ENCODE results near the gene DERA.

Gene DERA

GRCh38 chr12:16086942-16087341 is 175.8 kb downstream of the DERA start:
- no peak for DNase-seq

Data from stimulated activated CD4-positive, alpha-beta T cell treated with anti-CD3 and anti-CD28 coated beads, Interleukin-2, amount 100 ng/mL, for 24 hours (primary cell).